ENCODE measurements around the gene RRP15. TPM values are rescaled to one million over a fixed set of nuclear protein-coding genes. Genes with fewer than 3 reads are reported as not detected.

RRP15 gene
- total and polyA plus RNA-seq, 9 of the 15 experiments (the other 6 are each of a cell fraction or from before 2014, with no cell fraction given) = 9.5 to 58.1 (median 29.3) TPM

DNA sequence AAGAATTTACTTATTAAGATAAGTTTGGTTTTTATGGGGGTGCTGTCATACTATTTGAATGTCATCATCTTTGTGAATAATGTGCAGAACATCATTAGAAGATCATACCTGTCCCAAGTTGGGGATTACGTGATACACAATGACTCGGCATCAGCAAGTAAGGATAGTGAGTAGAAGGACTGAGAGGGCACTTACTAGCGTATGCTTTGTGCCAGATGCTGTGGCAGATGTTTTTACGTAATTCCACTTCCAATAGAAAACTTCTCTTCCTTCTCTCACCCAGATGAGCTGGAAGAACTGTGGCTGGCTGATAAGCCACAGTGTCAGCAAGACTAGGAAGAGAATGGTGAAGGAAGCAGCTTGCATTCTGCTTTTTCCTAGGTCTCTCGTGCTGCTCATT, 32.0 kb downstream of the RRP15 start (continued):
- 0 out of 2 replicates have a peak, but pooled peaks have one; percentile 23 for TF ChIP-seq SMARCA4 (IDR thresholded peaks at IDR 0.05)
- TF ChIP-seq FOXA1 (IDR thresholded peaks at IDR 0.05; ENCODE audit: borderline replicate concordance) = no peak
- no peak for TF ChIP-seq RFX1 (IDR thresholded peaks at IDR 0.05)
- TF ChIP-seq, protein P1, sequence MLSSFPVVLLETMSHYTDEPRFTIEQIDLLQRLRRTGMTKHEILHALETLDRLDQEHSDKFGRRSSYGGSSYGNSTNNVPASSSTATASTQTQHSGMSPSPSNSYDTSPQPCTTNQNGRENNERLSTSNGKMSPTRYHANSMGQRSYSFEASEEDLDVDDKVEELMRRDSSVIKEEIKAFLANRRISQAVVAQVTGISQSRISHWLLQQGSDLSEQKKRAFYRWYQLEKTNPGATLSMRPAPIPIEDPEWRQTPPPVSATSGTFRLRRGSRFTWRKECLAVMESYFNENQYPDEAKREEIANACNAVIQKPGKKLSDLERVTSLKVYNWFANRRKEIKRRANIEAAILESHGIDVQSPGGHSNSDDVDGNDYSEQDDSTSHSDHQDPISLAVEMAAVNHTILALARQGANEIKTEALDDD (IDR thresholded peaks at IDR 0.05) = peak; percentile 36; the same call in 1 of the 2 replicates
- 0 out of 2 replicates have a peak, but pooled peaks have one; percentile 28 for TF ChIP-seq SMARCE1 (IDR thresholded peaks at IDR 0.05)
- TF ChIP-seq YBX1 (IDR thresholded peaks at IDR 0.05) = no peak
- TF ChIP-seq MAFF (IDR thresholded peaks at IDR 0.05; ENCODE audit: low read length) = peak; percentile 39; the same call in 1 of the 2 replicates
- TF ChIP-seq ZNF253 (CRISPR knock-in tag; conservative IDR thresholded peaks at IDR 0.05) = no peak
- no peak for TF ChIP-seq ZNF778 (CRISPR knock-in tag; IDR thresholded peaks at IDR 0.05)
- TF ChIP-seq RAD51 (IDR thresholded peaks at IDR 0.05; ENCODE audit: borderline replicate concordance, low read depth) = no peak
- TF ChIP-seq SIN3B (IDR thresholded peaks at IDR 0.05; ENCODE audit: low read depth) = no peak
- TF ChIP-seq ZNF695 (CRISPR knock-in tag; IDR thresholded peaks at IDR 0.05) = no peak
- TF ChIP-seq STAG1 (CRISPR knock-in tag; IDR thresholded peaks at IDR 0.05; ENCODE audit: borderline replicate concordance) = no peak
- TF ChIP-seq ZKSCAN3 (CRISPR knock-in tag; IDR thresholded peaks at IDR 0.05) = no peak
- TF ChIP-seq GTF2A2 (tag; IDR thresholded peaks at IDR 0.05) = no peak
- TF ChIP-seq CBX5 (IDR thresholded peaks at IDR 0.05; ENCODE audit: borderline replicate concordance, low read depth) = no peak
- no peak for TF ChIP-seq ZBTB8A (IDR thresholded peaks at IDR 0.05; ENCODE audit: partially characterized antibody)
- peak; percentile 23; the same call in 1 of the 2 replicates for TF ChIP-seq FOXJ2 (tag; IDR thresholded peaks at IDR 0.05)
- TF ChIP-seq SETDB1 (IDR thresholded peaks at IDR 0.05; ENCODE audit: low read length) = no peak
- TF ChIP-seq ILF3 (IDR thresholded peaks at IDR 0.05; ENCODE audit: borderline replicate concordance) = no peak
- peak; percentile 43; the same call in 1 of the 2 replicates for TF ChIP-seq CREB1 (IDR thresholded peaks at IDR 0.05)
- no peak for TF ChIP-seq CREB1 (CRISPR knock-in tag; IDR thresholded peaks at IDR 0.05)
- TF ChIP-seq MAZ (CRISPR knock-in tag; conservative IDR thresholded peaks at IDR 0.05 in 1 of 2, IDR thresholded peaks at IDR 0.05 in 1 of 2) = no peak
- TF ChIP-seq NRF1 (conservative IDR thresholded peaks at IDR 0.05 in 1 of 2, IDR thresholded peaks at IDR 0.05 in 1 of 2) = no peak
- TF ChIP-seq ZNF668 (CRISPR knock-in tag; IDR thresholded peaks at IDR 0.05) = no peak
- no peak for TF ChIP-seq TEAD2 (tag; IDR thresholded peaks at IDR 0.05)
- TF ChIP-seq, protein P2, sequence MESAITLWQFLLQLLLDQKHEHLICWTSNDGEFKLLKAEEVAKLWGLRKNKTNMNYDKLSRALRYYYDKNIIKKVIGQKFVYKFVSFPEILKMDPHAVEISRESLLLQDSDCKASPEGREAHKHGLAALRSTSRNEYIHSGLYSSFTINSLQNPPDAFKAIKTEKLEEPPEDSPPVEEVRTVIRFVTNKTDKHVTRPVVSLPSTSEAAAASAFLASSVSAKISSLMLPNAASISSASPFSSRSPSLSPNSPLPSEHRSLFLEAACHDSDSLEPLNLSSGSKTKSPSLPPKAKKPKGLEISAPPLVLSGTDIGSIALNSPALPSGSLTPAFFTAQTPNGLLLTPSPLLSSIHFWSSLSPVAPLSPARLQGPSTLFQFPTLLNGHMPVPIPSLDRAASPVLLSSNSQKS (CRISPR knock-in tag; IDR thresholded peaks at IDR 0.05) = no peak
- no peak for TF ChIP-seq TBL1XR1 (IDR thresholded peaks at IDR 0.05; ENCODE audit: low read length in 2 of 2)

All from K562 (cell line).